ENCODE results near the gene RPAP3. TPM values are rescaled to one million over a fixed set of nuclear protein-coding genes. Genes with fewer than 3 reads are reported as not detected.

RPAP3 gene
- total and polyA plus RNA-seq, 9 of the 15 experiments (the other 6 are each of a cell fraction or from before 2014, with no cell fraction given), result 40.0 to 92.1 (median 54.1) TPM

GRCh38 chr12:47748507-47748828 lies 42.6 kb upstream of the RPAP3 start (continued):
- TF ChIP-seq ZNF318 (IDR thresholded peaks at IDR 0.05; ENCODE audit: borderline replicate concordance in 1 of 2, low read depth in 1 of 2) (no peak), BCOR (IDR thresholded peaks at IDR 0.05) (no peak), NR2F6 (CRISPR knock-in tag; IDR thresholded peaks at IDR 0.05) (no peak), TCF15 (CRISPR knock-in tag; IDR thresholded peaks at IDR 0.05) (no peak), PRDM10 (IDR thresholded peaks at IDR 0.05; ENCODE audit: partially characterized antibody) (no peak), ZNF778 (CRISPR knock-in tag; IDR thresholded peaks at IDR 0.05) (no peak), HMG20A (CRISPR knock-in tag; conservative IDR thresholded peaks at IDR 0.05) (no peak), MYC (IDR thresholded peaks at IDR 0.05; ENCODE audit: low read depth, low read length) (no peak), MYC (CRISPR knock-in tag; IDR thresholded peaks at IDR 0.05; ENCODE audit: borderline replicate concordance, low read depth) (no peak), NCOA4 (IDR thresholded peaks at IDR 0.05; ENCODE audit: partially characterized antibody) (no peak), NBN (IDR thresholded peaks at IDR 0.05; ENCODE audit: low read depth) (no peak), HNRNPK (IDR thresholded peaks at IDR 0.05; ENCODE audit: low read depth, low read length, poor library complexity, severe bottlenecking) (no peak)

Measured in K562 (cell line).